ENCODE results near the gene ZNF687.

GRCh38 chr1:151246786-151247185 is 35.3 kb upstream of the ZNF687 start:
- TF ChIP-seq CTCF (IDR thresholded peaks at IDR 0.05) (no peak), POLR2A (IDR thresholded peaks at IDR 0.05) (no peak)
